HG03025 (cell line): ENCODE data around the gene ANKK1.

Source experiments
- ATAC-seq: cut with Tn5 transposase; IDR thresholded peaks from one replicate; pipeline ENCODE4 v1.9.1; 2021; ENCODE audit warnings: mild to moderate bottlenecking, moderate library complexity; ENCODE audit not compliant: unreplicated experiment, low FRiP score

Gene ANKK1, protein sequence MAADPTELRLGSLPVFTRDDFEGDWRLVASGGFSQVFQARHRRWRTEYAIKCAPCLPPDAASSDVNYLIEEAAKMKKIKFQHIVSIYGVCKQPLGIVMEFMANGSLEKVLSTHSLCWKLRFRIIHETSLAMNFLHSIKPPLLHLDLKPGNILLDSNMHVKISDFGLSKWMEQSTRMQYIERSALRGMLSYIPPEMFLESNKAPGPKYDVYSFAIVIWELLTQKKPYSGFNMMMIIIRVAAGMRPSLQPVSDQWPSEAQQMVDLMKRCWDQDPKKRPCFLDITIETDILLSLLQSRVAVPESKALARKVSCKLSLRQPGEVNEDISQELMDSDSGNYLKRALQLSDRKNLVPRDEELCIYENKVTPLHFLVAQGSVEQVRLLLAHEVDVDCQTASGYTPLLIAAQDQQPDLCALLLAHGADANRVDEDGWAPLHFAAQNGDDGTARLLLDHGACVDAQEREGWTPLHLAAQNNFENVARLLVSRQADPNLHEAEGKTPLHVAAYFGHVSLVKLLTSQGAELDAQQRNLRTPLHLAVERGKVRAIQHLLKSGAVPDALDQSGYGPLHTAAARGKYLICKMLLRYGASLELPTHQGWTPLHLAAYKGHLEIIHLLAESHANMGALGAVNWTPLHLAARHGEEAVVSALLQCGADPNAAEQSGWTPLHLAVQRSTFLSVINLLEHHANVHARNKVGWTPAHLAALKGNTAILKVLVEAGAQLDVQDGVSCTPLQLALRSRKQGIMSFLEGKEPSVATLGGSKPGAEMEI

DNA sequence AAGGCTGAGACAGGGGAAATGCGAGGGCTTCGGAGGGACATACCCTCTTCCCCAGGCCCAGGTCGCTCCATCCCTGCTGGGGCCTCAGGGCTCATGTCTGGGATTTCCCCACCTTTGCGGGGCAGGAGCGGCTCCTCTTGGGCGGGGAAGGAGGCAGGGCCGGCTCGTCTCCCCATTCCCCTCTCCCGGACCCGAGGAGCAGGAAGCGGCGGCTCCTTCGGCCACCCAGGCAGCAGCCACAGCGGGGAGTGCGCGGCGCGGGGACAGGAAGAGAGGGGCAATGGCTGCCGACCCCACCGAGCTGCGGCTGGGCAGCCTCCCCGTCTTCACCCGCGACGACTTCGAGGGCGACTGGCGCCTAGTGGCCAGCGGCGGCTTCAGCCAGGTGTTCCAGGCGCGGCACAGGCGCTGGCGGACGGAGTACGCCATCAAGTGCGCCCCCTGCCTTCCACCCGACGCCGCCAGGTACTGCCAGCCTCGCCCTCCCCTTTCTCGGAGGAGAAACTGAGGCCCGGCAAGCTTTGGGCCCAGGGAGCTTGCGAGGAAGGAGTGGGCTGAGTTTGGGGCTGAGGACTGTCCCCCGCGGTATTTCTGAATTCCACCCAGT is at the start of gene ANKK1:
Gene ANKK1 (plus strand): TSS at position 175 of the 607 bp plus-strand sequence. CDS start 106 bp downstream, at position 281.
- no peak for ATAC-seq

GRCh38 chr11:113338730-113339129 is 48.8 kb upstream of the ANKK1 start:
- no peak for ATAC-seq

DNA sequence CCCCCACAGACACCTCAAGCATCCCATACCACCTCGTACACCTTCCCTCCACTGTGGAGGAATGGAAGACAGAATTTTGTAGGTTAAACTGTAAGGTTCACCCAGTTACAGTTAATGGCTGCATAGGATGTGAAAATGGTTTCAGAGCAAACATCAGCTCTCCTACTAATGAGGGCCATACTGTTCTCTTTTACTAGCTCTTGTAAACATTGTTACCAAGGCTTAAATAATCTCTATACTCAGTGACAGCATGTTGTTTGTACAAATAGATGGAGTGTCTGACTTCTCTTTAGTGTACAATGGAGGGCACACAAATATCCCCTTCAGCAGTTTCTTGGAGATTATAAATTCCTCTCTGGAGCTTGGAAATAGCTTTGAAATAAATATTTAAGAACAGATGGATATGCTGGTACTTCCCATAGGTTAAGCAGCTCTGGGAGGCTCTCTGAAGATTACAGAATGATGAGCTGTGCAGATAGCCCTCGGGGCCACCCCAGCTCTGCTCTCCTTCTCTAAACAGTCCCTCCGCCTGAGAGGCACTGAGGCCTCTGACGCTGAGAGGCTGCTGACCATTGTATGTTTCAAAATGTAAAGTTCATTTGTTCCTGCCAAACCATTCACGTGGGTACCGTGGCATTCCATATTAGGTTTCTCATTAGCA is 47.5 kb upstream of the ANKK1 start:
- no peak for ATAC-seq

GRCh38 chr11:113341388-113342165 is 46.0 kb upstream of the ANKK1 start:
- no peak for ATAC-seq

- no peak for ATAC-seq
These were observed 41.6 kb upstream of the ANKK1 start for GRCh38 chr11:113345978-113346377.

GRCh38 chr11:113349528-113349927 is 38.1 kb upstream of the ANKK1 start:
- no peak for ATAC-seq

- no peak for ATAC-seq
These were observed 37.1 kb upstream of the ANKK1 start for GRCh38 chr11:113350336-113351067.

GRCh38 chr11:113351068-113351450 is 36.5 kb upstream of the ANKK1 start:
- ATAC-seq, result no peak

GRCh38 chr11:113351480-113351879 is 36.1 kb upstream of the ANKK1 start:
- ATAC-seq, result no peak

GRCh38 chr11:113356203-113356602 is 31.4 kb upstream of the ANKK1 start:
- ATAC-seq, result no peak

GRCh38 chr11:113363406-113363805 is 24.2 kb upstream of the ANKK1 start:
- ATAC-seq, result no peak

DNA sequence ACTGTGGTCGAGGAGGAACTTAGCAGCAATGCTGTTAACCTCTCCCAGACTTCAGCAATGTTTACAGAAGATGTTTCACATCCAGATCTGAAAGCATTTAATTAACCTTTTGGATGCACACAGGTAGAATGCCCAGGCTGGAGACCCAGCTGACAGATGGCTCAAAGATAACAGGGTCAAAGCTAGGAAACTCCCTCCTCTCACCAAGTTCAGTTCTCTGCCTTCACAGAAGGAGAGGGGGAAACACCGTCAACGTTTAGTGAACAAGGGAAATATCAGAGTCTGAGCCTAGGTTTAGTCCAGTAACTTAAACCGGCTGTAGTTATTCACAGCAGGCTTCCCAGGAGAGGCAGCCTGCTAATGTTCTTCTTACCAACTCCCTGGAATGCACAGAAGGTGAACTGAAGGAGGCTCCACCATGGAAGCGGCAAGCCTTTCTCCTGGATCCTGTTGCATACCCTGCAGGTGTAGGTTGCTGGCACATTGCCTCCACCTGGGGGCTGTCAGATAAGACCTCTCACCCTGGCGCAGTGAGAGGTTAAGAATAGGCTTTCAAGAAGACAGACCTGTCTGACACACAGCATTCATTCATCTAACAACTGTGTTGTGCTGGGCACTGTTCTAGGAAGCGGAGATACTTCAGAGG is 23.5 kb upstream of the ANKK1 start:
- ATAC-seq, result no peak

- ATAC-seq, result no peak
These were observed 21.7 kb upstream of the ANKK1 start for GRCh38 chr11:113365895-113366294.

- ATAC-seq, result no peak
These were observed 18.2 kb upstream of the ANKK1 start for GRCh38 chr11:113369411-113369810.

DNA sequence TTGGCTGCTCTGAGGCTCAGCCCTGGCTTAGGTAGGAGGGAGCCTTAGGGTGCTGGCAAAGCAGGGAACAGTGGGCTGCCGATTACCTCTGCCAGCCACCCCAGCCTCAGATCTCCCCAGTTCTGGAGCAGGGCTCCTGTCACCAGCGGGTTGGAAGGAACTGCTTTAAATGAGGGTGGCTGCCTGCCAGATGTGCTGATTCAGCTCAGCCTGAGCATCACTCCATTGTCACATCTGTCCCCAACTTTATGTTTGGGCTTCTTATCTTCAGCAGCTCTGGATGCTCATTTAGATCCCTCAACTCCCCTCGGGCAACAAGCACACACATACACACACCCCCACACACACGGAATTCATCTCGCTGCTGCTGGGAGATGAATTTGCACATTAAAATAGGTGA is 16.9 kb upstream of the ANKK1 start:
- ATAC-seq, result no peak

DNA sequence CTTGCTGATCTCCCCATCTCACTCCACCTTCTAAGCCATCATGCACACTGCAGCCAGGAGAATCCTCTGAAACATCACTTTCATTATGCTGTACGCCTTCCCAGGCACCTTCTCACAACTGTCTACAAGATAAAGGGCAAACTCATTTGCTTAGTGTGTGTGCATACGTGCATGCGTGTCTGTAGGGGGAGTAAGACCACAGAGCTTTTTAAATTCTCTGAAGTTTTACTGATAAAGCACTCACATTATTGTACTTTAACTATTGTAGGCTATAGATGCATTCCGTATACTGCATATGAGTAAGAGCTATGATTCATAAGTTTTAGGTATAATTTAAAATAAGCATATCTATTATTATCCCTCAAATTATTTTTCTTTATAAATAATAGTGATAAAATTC is 15.3 kb upstream of the ANKK1 start:
- ATAC-seq, result no peak

DNA sequence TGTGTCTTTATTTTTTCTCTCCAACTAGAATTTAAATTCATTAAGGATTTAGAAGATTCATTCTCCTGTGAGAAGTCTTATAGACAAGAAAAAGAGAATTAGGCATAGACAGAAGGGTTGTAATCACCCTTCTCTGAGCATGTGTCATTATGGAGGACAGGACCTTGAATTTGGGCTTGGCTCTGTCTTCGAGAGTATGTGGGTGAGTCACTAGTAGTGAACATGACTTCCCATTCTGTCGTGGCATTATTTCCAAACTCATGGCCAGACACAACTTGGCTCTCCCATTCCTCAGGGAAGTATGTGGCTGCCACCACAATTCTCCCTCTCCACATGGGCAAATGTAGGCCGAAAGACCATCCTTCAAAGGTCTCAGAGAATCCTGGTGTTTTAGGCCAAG is 14.3 kb upstream of the ANKK1 start:
- no peak for ATAC-seq

- no peak for ATAC-seq
These were observed 13.5 kb upstream of the ANKK1 start for GRCh38 chr11:113373981-113374560.

GRCh38 chr11:113375402-113375801 is 12.2 kb upstream of the ANKK1 start:
- ATAC-seq, result no peak
